GM19193 (cell line): Measurements from ENCODE around the gene IDH2.

ENCODE experiments used
- POLR2A ChIP-seq: IDR thresholded peaks from 4 replicates; pipeline ENCODE4 v1.6.1; 2011; ENCODE audit not compliant: insufficient read depth, insufficient read length; ENCODE audit errors: extremely low read depth

The IDH2 gene

DNA sequence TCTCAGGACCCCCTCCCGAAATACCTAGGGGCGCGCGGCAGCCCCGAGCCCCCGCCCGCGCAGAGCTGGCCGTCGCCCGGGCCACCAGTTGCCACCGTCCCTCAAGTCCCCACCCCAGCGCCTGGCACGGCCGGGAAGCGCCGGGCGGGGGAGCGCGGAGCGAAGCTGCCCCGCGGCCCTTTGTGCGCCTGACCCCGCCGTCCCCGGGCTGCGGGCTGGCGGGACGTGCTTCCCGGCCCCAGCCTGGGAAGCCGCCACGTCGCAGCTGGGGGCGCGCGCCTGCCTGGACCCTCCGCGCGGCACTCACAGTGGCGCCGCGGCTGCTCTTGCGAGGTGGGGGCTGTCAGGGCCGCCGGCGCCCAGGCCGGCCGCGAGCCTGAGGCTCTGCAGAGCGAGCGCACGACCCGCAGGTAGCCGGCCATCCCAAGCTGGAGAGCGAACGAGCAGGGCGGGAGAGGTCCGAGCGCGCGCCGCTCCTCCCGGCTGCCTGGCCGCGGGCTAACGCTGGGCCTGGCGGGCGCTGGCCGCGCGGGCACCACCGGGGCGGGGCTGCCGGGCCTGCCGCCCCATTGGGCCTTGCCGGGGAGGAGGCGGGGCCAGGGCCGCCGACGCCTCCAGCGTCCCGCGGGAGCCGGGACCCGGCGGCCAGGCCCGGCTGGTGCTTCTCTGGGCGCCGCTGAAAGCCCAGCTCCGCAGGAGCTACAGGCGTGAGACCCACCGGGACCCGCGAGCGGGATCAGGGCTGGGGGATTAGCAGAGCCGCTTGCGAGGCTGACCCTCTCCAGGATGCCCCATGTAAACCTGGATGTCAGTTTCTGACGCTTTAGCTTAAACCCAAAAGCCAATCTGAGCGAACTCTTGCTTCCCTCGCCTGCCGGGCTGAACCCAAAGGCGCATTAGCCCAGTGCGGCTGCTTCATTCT is at the start of gene IDH2:
IDH2 (minus strand) TSS at position 500 of the 922 bp plus-strand sequence; CDS start at position 422, 78 bp downstream.
- peak; percentile 88 for TF ChIP-seq POLR2A

DNA sequence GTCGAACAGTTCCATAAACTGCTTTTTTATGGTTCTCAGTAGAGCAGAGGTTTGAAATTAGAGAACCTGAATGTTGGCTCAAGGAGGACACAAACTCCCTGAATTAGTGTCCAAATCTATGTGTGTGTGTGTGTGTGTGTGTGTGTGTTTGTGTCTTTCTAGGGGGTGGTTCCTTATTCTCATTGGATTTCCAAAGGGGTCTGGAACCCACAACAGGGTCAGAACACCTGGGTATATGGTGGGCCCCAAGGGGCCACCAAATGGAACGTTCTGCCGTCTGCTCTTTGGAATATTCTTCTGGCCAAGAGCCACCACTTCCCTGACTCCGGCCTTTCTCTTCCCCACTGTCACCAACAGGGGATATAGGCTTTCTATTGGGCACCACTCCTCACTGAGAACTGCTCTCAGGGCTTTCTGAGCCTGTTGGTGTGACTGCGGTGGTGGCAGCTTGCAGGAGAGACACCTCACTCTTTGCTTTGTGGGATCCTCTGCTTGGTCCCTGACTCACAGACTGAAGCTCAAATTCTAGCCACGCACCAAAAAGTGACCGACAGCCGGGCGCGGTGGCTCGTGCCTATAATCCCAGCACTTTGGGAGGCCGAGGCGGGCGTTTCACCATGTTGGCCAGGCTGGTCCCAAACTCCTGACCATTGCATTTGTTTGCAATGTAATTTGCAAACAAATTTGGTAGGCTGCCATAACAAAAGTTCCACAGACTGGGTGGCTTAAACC is 47.5 kb upstream of the IDH2 start:
- no peak for TF ChIP-seq POLR2A

DNA sequence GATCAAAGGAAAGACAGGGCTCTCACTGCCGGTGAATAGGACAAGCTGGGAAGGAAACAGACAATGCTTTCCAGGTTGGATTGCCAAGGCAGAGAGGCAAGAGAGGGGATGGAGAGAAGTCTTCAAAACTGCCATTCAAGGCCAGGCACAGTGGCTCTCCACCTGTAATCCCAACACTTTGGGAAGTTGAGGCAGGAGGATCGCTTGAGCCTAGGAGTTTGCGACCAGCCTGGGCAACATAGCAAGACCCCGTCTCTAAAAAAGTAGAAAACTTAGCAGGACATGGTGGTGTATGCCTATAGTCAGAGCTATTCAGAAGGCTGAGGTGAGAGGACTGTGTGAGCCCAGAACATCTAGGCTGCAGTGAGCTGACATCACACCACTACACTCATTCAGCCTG is 43.5 kb upstream of the IDH2 start:
- no peak for TF ChIP-seq POLR2A

DNA sequence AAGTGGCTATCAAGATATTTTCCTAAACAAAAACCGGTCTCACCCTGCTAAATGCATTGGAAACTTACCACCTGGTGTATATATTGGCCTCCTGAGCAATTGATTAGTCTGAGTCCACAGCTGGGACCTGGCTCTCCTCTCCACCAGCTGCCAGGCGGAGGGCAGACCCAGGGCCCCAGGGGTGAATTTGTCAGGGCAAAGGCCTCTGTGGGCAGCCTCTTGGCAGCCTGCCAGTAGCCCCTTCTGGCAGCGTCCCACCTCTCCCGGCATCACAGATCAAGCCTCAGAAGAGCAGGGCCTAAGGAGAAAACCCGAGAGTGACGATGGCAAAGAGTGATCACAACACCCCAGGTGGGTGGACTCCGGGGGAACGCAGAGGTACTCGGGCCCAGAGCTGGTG is 43.0 kb upstream of the IDH2 start:
- TF ChIP-seq POLR2A: no peak

DNA sequence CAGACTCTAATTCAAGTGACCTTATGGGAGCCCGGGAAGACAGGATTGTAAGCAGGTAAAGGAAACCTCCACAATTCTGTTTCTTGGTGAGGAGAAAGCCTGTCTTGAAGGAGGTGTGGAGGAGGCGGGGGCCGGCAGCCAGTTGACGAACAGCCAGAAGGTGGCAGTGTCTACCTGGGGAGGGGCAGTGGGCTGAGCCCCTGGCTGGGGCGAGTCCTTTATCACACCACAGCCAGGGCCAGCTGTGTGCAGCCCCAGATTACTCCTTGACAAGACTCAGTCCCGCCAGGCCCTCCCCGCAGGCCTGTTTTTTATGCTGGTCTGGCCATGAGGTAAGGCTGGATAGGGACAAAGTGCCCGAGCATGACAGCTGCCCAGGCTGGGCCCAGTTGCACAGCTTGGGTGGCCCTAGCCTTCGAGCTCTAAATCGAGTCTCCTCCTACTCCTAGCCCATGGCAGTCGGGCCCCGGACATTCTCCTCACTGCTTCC is 40.9 kb upstream of the IDH2 start:
- TF ChIP-seq POLR2A: no peak

DNA sequence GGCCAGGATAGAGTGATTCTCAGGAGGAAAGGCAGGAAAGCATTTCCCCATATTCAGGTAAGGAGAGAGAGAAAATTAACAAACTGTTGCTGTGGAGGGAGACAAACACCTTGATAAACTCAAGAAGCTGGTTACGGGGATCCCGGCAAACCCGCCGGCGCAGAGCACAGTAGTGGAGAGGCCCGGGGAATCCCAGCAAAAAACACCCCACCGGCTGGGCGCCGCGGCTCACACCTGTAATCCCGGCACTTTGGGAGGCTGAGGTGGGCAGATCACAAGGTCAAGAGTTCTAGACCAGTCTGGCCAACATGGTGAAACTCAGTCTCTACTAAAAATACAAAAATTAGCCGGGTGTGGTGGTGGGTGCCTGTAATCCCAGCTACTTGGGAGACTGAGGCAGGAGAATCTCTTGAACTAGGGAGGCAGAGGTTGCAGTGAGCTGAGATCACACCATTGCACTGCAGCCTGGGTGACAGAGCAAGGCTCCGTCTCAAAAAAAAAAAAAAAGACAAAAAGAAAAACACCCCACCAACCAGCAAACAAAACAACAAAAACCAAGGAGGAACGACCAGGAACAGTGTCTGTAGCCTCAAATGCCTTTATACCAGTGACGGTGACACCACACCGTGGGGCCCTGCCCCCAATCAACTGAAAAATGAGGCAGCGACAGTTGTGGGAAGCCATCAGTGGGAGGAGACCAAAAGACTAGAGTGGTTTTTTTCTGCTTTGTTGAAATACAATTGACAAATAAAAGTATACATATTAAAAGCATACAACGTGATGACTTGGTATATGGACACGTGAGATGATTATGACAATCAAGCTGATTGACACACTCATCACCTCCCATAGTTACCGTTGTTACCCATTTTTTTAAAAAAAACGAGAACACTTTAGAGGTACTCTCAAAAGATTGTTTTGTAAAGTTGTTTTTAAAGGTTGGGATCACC is 40.2 kb upstream of the IDH2 start:
- no peak for TF ChIP-seq POLR2A

DNA sequence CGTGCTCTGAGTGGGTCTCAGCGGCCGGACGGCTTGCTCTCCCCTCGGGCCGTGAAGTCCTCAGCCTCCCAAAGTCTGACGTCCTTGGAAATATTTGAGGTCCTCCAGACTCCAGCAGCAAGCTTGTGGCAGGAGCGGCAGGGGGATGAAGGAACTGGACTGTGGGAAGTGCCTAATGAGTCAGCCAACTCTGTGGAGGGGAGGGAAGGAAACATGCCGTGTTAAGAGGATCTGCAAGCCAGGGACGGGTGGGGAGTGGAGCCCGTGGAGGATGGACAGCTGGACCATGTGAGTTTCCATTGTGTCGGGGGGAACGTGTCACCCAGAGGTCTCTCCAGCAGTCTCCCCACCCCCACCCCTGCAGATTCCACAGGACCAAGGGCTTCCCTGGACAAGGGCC is 39.4 kb upstream of the IDH2 start:
- TF ChIP-seq POLR2A: no peak

DNA sequence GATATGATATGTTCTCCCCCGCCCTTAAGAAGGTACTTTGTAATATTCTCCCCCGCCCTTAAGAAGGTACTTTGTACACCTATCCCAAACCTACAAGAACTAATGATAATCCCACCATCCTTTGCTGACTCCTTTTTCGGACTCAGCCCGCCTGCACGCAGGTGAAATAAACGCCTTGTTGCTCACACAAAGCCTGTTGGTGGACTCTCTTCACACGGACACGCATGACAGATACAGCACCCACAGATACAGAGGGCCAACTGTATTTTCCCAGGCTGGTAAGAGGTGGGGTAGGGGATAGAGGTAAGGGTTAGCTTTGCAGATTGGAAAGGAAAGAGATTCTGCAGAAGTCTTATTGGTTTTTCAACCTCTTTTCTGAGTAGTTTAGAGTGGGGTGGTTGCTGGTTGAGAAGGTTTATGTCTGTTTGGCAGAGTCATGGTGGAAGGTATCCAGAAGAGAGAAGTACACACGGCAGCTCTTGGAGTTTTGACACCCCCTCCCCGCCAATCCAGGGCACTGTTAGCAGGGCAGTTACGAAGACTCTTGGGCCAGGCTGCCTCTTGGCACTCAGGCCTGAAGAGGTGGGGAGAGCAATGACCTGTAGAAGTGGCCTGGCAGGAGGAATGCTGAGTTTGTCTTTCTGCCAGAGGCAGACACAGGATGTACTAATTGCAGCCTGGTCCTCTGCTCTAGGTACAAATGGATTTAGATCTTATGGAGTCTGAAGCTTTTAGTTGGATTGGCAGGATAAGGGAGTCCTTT is 36.0 kb upstream of the IDH2 start:
- no peak for TF ChIP-seq POLR2A

DNA sequence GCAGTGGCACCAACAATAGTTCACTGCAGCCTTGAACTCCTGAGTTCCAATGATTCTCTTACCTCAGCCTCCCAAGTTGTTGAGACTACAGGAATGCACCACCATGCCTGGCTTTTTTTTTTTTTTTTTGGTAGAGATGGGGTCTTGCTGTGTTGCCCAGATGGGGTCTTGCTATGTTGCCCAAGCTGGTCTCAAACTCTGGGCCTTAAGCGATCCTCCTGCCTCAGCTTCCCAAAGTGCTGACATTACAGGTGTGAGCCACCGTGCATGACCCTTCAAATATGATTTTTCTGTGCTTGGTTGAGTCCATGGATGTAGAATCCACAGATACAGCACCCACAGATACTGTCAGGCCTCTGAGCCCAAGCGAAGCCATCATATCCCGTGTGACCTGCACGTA is 30.2 kb upstream of the IDH2 start:
- TF ChIP-seq POLR2A: no peak

DNA sequence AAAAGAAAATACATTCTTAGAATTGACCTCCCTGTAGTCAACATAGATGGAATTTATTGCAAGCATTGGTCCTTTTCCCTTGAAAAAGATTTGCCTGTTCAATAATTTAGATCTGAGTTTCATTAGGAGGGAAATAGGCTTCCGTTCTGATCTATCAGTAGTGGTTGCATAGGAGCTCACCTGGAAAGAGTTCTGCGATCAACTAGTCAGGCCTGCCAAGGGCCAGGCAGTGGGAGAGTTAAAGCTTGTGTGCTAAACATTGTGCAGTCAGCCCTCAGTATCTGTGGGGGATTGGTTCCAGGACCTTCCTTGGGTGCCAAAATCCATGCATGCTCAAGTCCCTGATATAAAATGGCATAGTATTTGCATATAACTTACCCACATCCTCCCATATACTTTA is 29.6 kb upstream of the IDH2 start:
- TF ChIP-seq POLR2A: no peak

DNA sequence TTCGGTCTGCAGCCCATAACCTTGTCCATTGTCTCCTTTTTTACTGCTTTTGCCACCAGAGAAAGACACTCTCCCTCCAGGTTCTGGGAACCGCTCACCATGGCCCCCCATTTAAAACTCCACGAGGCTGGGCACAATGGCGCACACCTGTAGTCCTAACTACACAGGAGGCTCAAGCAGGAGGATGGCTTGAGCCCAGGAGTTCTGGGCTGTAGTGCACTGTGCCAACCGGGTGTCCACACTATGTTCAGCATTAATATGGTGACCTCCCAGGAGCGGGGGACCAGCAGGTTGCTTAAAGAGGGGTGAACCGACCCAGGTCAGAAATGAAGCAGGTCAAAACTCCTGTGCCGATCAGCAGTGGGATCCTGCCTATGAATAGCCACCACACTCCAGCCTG is 28.0 kb upstream of the IDH2 start:
- no peak for TF ChIP-seq POLR2A

DNA sequence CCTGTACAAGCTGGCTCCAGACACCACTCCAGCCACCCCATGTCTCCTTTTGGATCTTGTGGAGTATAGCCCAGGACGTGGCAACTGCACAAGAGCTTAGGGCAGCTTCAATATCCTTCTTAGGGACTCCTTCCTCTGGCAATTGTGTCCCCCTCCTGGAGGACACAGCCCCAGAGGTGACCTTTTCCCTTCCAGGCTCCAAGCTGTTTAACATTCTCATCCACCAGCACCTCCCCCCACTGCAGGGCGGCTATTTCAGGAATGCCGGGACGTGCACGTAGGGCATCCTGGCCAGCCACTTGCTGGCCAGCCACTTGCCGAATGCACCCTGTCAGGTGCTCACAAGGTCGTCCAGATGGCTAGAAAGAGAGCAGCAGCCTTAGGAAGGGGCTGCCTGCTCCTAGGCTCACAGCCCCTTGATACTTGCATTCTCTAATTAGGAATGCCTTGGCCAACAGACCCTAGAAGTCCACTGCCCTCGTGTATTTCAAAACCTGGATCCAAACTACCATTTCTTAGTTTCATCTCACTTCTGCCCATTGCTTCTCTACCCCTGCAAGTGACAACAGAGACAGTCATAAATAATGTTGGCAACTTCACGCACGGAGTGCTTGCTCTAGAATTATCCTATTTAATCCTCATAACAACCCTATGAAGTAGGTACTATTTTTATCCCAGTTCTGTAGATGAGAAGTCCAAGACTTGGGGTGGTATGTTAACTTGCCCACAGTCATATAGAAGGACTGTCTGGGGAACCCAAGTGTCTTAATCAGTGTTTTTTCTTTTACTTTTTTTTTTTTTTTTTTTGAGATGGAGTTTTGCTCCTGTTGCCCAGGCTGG is 24.5 kb upstream of the IDH2 start:
- TF ChIP-seq POLR2A: no peak

DNA sequence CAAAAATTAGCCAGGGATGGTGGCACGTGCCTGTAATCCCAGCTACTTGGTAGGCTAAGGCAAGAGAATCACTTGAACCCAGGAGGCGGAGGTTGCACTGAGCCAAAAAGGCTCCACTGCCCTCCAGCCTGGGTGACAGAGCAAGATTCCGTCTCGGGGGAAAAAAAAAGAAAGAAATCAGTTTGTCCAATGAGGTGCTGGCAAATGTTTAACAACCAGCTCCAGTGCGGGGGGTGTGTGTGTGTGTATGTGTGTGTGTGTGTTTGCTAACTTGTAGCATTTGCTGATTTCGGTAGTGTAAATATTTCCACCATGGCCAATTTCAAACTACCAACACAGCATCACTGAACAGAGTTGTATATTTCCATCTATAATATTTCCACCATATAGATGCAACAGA is 23.8 kb upstream of the IDH2 start:
- no peak for TF ChIP-seq POLR2A
